Neural cell (in vitro differentiated cells): ENCODE results near the gene INO80D. TPM values are rescaled to one million over a fixed set of nuclear protein-coding genes. Genes with fewer than 3 reads are reported as not detected.
"Not testable (repeated sequence)": the region's sequence is repeated elsewhere in the genome, so short reads cannot be mapped to it uniquely, and the experiment has no call there.

Source experiments
- H2AFZ ChIP-seq: fragments of 200-600, 300-800 bp; sonication (generic), shearing (Covaris generic); 2 replicates; pipeline ENCODE4 v1.6.0; 2014; ENCODE audit warnings: low read depth, mild to moderate bottlenecking, antibody characterized with exemption, low read length, moderate library complexity
- H3F3A ChIP-seq: fragments of 200-600 bp; shearing (Covaris generic); 2 replicates; pipeline ENCODE4 v1.6.1; 2016; ENCODE audit warnings: mild to moderate bottlenecking, moderate library complexity, mixed read lengths, antibody characterized with exemption, low read length; ENCODE audit not compliant: insufficient read depth, poor library complexity, severe bottlenecking
- H3K27ac ChIP-seq: fragments of 200-600, 300-800 bp; sonication (generic), shearing (Covaris generic); 2 replicates; pipeline ENCODE4 v1.5.1; 2014; ENCODE audit warnings: mild to moderate bottlenecking, low read length, moderate library complexity
- H3K27me3 ChIP-seq: fragments of 300-800, 200-600 bp; sonication (generic), shearing (Covaris generic); 2 replicates; pipeline ENCODE4 v1.6.0; 2014; ENCODE audit warnings: mild to moderate bottlenecking, low read depth, low read length, moderate library complexity; ENCODE audit not compliant: insufficient read depth
- H3K36me3 ChIP-seq: fragments of 300-800, 200-600 bp; sonication (generic), shearing (Covaris generic); 2 replicates; pipeline ENCODE4 v1.5.1; 2014; ENCODE audit warnings: mild to moderate bottlenecking, antibody characterized with exemption, low read length, moderate library complexity; ENCODE audit not compliant: insufficient read depth
- H3K4me2 ChIP-seq: fragments of 300-800, 200-600 bp; sonication (generic), shearing (Covaris generic); 2 replicates; pipeline ENCODE4 v1.6.0; 2014; ENCODE audit warnings: mild to moderate bottlenecking, low read length
- H3K4me3 ChIP-seq: fragments of 300-800, 200-600 bp; sonication (generic), shearing (Covaris generic); 2 replicates; pipeline ENCODE4 v1.5.1; 2014; ENCODE audit warnings: mild to moderate bottlenecking, low read length, moderate library complexity
- H3K79me2 ChIP-seq: fragments of 200-600 bp; shearing (Covaris generic); replicated peaks from 2 replicates; pipeline ENCODE4 v1.6.0; 2014; ENCODE audit warnings: mild to moderate bottlenecking, low read length, moderate library complexity; ENCODE audit not compliant: insufficient read depth
- H3K9ac ChIP-seq: fragments of 300-800, 200-600 bp; sonication (generic), shearing (Covaris generic); 2 replicates; pipeline ENCODE4 v1.6.1; 2016; ENCODE audit warnings: mild to moderate bottlenecking, low read length, mixed read lengths
- H3K9me2 ChIP-seq: fragments of 200-600 bp; shearing (Covaris generic); 2 replicates; pipeline ENCODE4 v1.6.1; 2016; ENCODE audit warnings: mild to moderate bottlenecking, low read length, mixed read lengths; ENCODE audit not compliant: insufficient read depth
- H3K9me3 ChIP-seq: fragments of 200-600, 300-800 bp; sonication (generic), shearing (Covaris generic); 2 replicates; pipeline ENCODE4 v1.6.1; 2016; ENCODE audit warnings: mild to moderate bottlenecking, mixed run types, low read length, moderate library complexity, mixed read lengths
- H4K20me1 ChIP-seq: fragments of 200-600 bp; shearing (Covaris generic); 2 replicates; pipeline ENCODE4 v1.6.1; 2016; ENCODE audit warnings: mild to moderate bottlenecking, mixed run types; ENCODE audit not compliant: insufficient read depth
- EP300 ChIP-seq: fragments of 450-650 bp; conservative IDR thresholded peaks from 2 replicates; pipeline ENCODE4 v1.6.1; 2014; ENCODE audit warnings: antibody characterized with exemption, mild to moderate bottlenecking, moderate library complexity; ENCODE audit not compliant: poor library complexity, severe bottlenecking
- EZH2 ChIP-seq: fragments of 200-600, 300-800 bp; shearing (Covaris generic), sonication (generic); IDR thresholded peaks from 2 replicates; pipeline ENCODE4 v1.6.1; 2014; ENCODE audit warnings: antibody characterized with exemption, low read length, borderline replicate concordance, mild to moderate bottlenecking; ENCODE audit not compliant: insufficient read depth, poor library complexity, severe bottlenecking
- MXI1 ChIP-seq: fragments of 450-650 bp; conservative IDR thresholded peaks from 2 replicates; pipeline ENCODE4 v1.6.1; 2014; ENCODE audit warnings: antibody characterized with exemption, mild to moderate bottlenecking; ENCODE audit not compliant: poor library complexity, severe bottlenecking
- POLR2AphosphoS5 ChIP-seq: IDR thresholded peaks from 2 replicates; pipeline ENCODE4 v1.6.1; 2012
- RAD21 ChIP-seq: fragments of 450-650 bp; conservative IDR thresholded peaks from 2 replicates; pipeline ENCODE4 v1.6.1; 2014; ENCODE audit warnings: antibody characterized with exemption, mild to moderate bottlenecking, moderate library complexity
- SMC3 ChIP-seq: fragments of 450-650 bp; conservative IDR thresholded peaks from 2 replicates; pipeline ENCODE4 v1.6.1; 2014; ENCODE audit warnings: antibody characterized with exemption, mild to moderate bottlenecking, moderate library complexity; ENCODE audit not compliant: poor library complexity
- TAF1 ChIP-seq: IDR thresholded peaks from 2 replicates; pipeline ENCODE4 v1.6.1; 2012; ENCODE audit warnings: low read depth
- polyA plus RNA-seq: library from polyadenylated mRNA; depleted of rRNA; stranded (reverse); fragments of >200 nt; gene quantifications from 2 replicates; pipeline ENCODE4 v1.2.3, GENCODE V29; 2014
- TF ChIP-seq, protein P1 (sequence below): IDR thresholded peaks from 2 replicates; pipeline ENCODE4 v1.6.1; 2012; ENCODE audit warnings: borderline replicate concordance
- TF ChIP-seq, protein P2 (sequence below): fragments of 450-650 bp; IDR thresholded peaks from 2 replicates; pipeline ENCODE4 v1.5.1; 2014; ENCODE audit warnings: antibody characterized with exemption, mild to moderate bottlenecking, moderate library complexity; ENCODE audit not compliant: poor library complexity, severe bottlenecking

Gene INO80D
- polyA plus RNA-seq, 1 donor from 2014 or later = 8.7 TPM

DNA sequence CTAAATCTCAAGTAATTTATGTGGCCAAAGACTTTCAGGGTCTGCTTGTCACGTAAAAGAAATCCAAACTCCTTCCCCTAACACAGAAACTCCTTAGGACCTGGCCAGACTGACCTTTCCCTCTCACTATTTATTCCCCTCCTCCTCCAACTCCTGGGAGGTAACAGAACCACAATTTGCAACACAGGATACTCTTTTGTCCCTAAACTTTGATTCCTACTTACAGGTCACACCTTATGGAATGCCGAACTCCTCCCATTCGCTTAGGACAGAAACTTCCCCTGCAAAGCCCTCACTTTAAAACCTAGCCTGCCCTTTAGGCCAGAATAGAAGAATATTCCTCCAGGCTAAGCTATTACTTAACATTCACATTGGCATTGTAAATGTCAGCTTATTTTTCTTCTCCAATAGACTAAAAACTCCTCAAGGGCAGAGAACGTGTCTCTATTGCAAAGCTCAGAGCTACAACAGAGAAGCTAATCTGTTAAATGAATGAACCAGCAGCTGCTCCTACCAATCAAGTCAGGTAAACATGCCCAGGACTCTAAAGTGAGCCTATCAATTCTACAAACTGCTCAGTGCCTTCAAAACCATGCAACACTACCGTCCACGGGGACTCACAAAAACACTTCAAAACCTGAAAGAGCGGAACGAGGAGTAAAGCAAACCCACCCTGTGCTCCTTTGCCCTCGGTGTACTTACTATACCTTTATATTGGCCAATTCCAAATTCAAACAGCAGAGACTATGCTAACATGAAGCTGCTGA, 6.1 kb downstream of the INO80D start:
- no peak overlapping the region for H2AFZ ChIP-seq
- no peaks in the 10 kb centered on the region for H4K20me1 ChIP-seq
- no peak overlapping the region for H3K27ac ChIP-seq
- H3F3A ChIP-seq = no peaks in the 10 kb centered on the region
- no peaks in the 10 kb centered on the region for H3K9me3 ChIP-seq
- no peak overlapping the region for H3K9ac ChIP-seq
- H3K4me3 ChIP-seq = no peak overlapping the region
- H3K4me2 ChIP-seq = no peak overlapping the region
- H3K9me2 ChIP-seq = no peaks in the 10 kb centered on the region
- peaks cover 65% of the 10 kb centered on the region for H3K79me2 ChIP-seq
- H3K27me3 ChIP-seq = no peaks in the 10 kb centered on the region
- no peaks in the 10 kb centered on the region for H3K36me3 ChIP-seq
- TF ChIP-seq, protein P1, sequence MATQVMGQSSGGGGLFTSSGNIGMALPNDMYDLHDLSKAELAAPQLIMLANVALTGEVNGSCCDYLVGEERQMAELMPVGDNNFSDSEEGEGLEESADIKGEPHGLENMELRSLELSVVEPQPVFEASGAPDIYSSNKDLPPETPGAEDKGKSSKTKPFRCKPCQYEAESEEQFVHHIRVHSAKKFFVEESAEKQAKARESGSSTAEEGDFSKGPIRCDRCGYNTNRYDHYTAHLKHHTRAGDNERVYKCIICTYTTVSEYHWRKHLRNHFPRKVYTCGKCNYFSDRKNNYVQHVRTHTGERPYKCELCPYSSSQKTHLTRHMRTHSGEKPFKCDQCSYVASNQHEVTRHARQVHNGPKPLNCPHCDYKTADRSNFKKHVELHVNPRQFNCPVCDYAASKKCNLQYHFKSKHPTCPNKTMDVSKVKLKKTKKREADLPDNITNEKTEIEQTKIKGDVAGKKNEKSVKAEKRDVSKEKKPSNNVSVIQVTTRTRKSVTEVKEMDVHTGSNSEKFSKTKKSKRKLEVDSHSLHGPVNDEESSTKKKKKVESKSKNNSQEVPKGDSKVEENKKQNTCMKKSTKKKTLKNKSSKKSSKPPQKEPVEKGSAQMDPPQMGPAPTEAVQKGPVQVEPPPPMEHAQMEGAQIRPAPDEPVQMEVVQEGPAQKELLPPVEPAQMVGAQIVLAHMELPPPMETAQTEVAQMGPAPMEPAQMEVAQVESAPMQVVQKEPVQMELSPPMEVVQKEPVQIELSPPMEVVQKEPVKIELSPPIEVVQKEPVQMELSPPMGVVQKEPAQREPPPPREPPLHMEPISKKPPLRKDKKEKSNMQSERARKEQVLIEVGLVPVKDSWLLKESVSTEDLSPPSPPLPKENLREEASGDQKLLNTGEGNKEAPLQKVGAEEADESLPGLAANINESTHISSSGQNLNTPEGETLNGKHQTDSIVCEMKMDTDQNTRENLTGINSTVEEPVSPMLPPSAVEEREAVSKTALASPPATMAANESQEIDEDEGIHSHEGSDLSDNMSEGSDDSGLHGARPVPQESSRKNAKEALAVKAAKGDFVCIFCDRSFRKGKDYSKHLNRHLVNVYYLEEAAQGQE = no peak
- no peak for TF ChIP-seq EP300
- TF ChIP-seq, protein P2, sequence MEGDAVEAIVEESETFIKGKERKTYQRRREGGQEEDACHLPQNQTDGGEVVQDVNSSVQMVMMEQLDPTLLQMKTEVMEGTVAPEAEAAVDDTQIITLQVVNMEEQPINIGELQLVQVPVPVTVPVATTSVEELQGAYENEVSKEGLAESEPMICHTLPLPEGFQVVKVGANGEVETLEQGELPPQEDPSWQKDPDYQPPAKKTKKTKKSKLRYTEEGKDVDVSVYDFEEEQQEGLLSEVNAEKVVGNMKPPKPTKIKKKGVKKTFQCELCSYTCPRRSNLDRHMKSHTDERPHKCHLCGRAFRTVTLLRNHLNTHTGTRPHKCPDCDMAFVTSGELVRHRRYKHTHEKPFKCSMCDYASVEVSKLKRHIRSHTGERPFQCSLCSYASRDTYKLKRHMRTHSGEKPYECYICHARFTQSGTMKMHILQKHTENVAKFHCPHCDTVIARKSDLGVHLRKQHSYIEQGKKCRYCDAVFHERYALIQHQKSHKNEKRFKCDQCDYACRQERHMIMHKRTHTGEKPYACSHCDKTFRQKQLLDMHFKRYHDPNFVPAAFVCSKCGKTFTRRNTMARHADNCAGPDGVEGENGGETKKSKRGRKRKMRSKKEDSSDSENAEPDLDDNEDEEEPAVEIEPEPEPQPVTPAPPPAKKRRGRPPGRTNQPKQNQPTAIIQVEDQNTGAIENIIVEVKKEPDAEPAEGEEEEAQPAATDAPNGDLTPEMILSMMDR = no peak
- no peak for TF ChIP-seq RAD21
- no peak for TF ChIP-seq SMC3
- TF ChIP-seq EZH2 = no peak
- TF ChIP-seq MXI1 = no peak

DNA sequence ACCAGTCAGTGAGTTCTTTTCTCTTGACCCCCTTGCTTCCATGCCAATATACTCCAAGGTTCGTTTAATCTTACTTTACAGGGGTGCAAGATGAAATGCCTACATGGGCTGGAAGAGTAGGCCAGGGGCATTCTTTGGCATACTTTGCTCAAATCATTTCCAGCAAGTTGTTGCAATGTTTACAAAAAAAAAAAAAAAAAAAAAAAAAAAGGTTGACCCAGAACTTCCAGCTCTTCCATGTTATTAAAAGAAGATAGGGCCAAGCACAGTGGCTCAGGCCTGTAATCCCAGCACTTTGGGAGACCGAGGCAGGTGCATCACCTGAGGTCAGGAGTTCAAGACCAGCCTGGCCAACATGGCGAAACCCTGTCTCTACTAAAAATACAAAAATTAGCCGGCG, 8.1 kb downstream of the INO80D start:
- H3K4me3 ChIP-seq = not testable (repeated sequence)

DNA sequence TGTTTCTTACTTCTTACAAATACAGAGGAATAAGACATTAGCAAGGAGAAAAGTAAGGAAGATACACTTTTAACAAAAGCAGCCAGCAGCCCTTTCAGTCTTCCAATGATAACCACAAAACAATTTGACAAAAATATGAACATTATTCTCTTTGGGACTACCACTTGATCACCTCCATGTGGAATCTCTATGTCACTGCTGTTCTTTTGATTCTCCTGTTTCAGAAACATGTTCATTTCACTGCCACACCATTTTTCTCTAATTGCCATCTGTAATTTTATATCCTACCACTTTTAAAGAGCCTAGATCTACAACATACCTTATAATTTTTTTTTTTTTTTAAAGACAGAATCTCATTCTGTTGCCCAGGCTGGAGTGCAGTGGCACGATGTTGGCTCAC, 10.9 kb downstream of the INO80D start:
- Histone ChIP-seq H3K9me2 (no peaks in the 10 kb centered on the region), H3K9me3 (no peaks in the 10 kb centered on the region), H3K79me2 (peaks cover 41% of the 10 kb centered on the region), H3K27ac (no peak overlapping the region), H4K20me1 (no peaks in the 10 kb centered on the region), H2AFZ (no peak overlapping the region), H3K9ac (no peak overlapping the region), H3K27me3 (no peaks in the 10 kb centered on the region), H3K4me3 (no peak overlapping the region), H3K4me2 (no peak overlapping the region), H3F3A (no peaks in the 10 kb centered on the region), H3K36me3 (no peaks in the 10 kb centered on the region)
- TF ChIP-seq POLR2AphosphoS5 = no peak
- no peak for TF ChIP-seq MXI1
- TF ChIP-seq, protein P1 = no peak
- no peak for TF ChIP-seq EZH2
- no peak for TF ChIP-seq RAD21
- no peak for TF ChIP-seq TAF1
- TF ChIP-seq, protein P2 = no peak
- TF ChIP-seq EP300 = no peak
- TF ChIP-seq SMC3 = no peak

More for the DNA sequence above, 8.1 kb downstream of the INO80D start:
- not testable (repeated sequence) for H3K27ac ChIP-seq, H3K9me3 ChIP-seq, H3K4me2 ChIP-seq, H3K9me2 ChIP-seq, H3K36me3 ChIP-seq, H2AFZ ChIP-seq, H3K27me3 ChIP-seq, H3F3A ChIP-seq, H3K9ac ChIP-seq, H4K20me1 ChIP-seq
- H3K79me2 ChIP-seq = peaks cover 57% of the 10 kb centered on the region
